H1 (cell line): Measurements from ENCODE around the gene ATP2B1. TPM values are rescaled to one million over a fixed set of nuclear protein-coding genes. Genes with fewer than 3 reads are reported as not detected.
"Not testable (repeated sequence)": the region's sequence is repeated elsewhere in the genome, so short reads cannot be mapped to it uniquely, and the experiment has no call there.

Experiments
- CTCF ChIA-PET: fragments of 300-600 bp; sonication (Branson Sonifier 250); formaldehyde crosslinking; loops from one replicate; lab custom pipeline; 2021; ENCODE audit not compliant: partially characterized antibody; lab: Charles Lee
- POLR2A ChIA-PET: fragments of 300-600 bp; sonication (Branson Sonifier 250); formaldehyde crosslinking; loops from one replicate; lab custom pipeline; 2021; ENCODE audit warnings: inconsistent platforms; ENCODE audit not compliant: partially characterized antibody; lab: Charles Lee
- DNase-seq, 2 experiments: peaks; one replicate each; pipeline versions ENCODE4 v3.0.0 to v3.0.0-alpha.2; 2010 to 2022; ENCODE audit warnings: low spot score in 2 of 2, low read depth in 1 of 2, mixed read lengths in 1 of 2
- FAIRE-seq: peaks from 2 replicates; lab custom pipeline; 2011; peaks lifted over from hg19 to GRCh38; lab: Jason Lieb, UNC
- H2AFZ ChIP-seq: 2 replicates; pipeline ENCODE4 v1.8.1; 2012; ENCODE audit warnings: low read length, inconsistent platforms
- H2AK5ac ChIP-seq: 2 replicates; pipeline ENCODE4 v1.6.1; 2013; ENCODE audit warnings: low read depth, low read length
- H2BK120ac ChIP-seq: replicated peaks from 2 replicates; pipeline ENCODE3; 2013; ENCODE audit warnings: low read depth, low read length, inconsistent platforms
- H2BK12ac ChIP-seq: 2 replicates; pipeline ENCODE4 v1.6.1; 2013; ENCODE audit warnings: low read depth, low read length
- H2BK15ac ChIP-seq: 2 replicates; pipeline ENCODE4 v1.6.1; 2013; ENCODE audit warnings: low read length
- H2BK20ac ChIP-seq: 2 replicates; pipeline ENCODE4 v1.6.1; 2013; ENCODE audit warnings: low read length
- H2BK5ac ChIP-seq: 2 replicates; pipeline ENCODE4 v1.6.1; 2013; ENCODE audit warnings: low read depth, low read length
- H3K14ac ChIP-seq: 2 replicates; pipeline ENCODE4 v1.6.1; 2013; ENCODE audit warnings: inconsistent platforms; ENCODE audit not compliant: insufficient read length
- H3K18ac ChIP-seq: 2 replicates; pipeline ENCODE4 v1.6.1; 2013; ENCODE audit warnings: low read length; ENCODE audit errors: extremely low read depth
- H3K23ac ChIP-seq: 2 replicates; pipeline ENCODE4 v1.6.1; 2013; ENCODE audit warnings: inconsistent platforms; ENCODE audit not compliant: insufficient read length
- H3K23me2 ChIP-seq: 2 replicates; pipeline ENCODE4 v1.6.1; 2013; ENCODE audit warnings: low read depth, low read length
- H3K27ac ChIP-seq: 2 replicates; pipeline ENCODE4 v1.6.1; 2011; ENCODE audit warnings: low read depth, low read length, inconsistent platforms
- H3K27me3 ChIP-seq, 4 experiments: replicated peaks in 1 of 4; 1 replicate in 1 of 4; 2 replicates in 3 of 4; pipeline versions ENCODE4 v1.6.1 to v1.8.1; 2011 to 2013; ENCODE audit warnings: low read length in 3 of 4, mild to moderate bottlenecking in 3 of 4, inconsistent platforms in 2 of 4, mixed read lengths in 2 of 4, moderate library complexity in 1 of 4; ENCODE audit not compliant: control insufficient read depth in 3 of 4, insufficient read depth in 3 of 4; ENCODE audit errors: extremely low read depth in 1 of 4
- H3K36me3 ChIP-seq, 4 experiments: 2 replicates each; pipeline versions ENCODE4 v1.6.1 to v1.8.1; 2011 to 2013; ENCODE audit warnings: mild to moderate bottlenecking in 4 of 4, low read length in 3 of 4, moderate library complexity in 2 of 4, control low read depth in 1 of 4, inconsistent platforms in 1 of 4; ENCODE audit not compliant: insufficient read depth in 4 of 4, control insufficient read depth in 2 of 4
- H3K4ac ChIP-seq: replicated peaks from 2 replicates; pipeline ENCODE3; 2013; ENCODE audit warnings: low read length, low read depth, mixed read lengths, inconsistent platforms; ENCODE audit not compliant: insufficient read length
- H3K4me1 ChIP-seq, 4 experiments: replicated peaks in 1 of 4; 1 replicate in 1 of 4; 2 replicates in 3 of 4; pipeline versions ENCODE4 v1.6.1 to v1.8.1; 2011 to 2013; ENCODE audit warnings: low read length in 3 of 4, inconsistent platforms in 2 of 4, mixed read lengths in 1 of 4; ENCODE audit not compliant: insufficient read depth in 4 of 4, control insufficient read depth in 3 of 4
- H3K4me2 ChIP-seq, 2 experiments: 2 replicates each; pipeline versions ENCODE4 v1.6.1 to v1.8.1; 2011 to 2013; ENCODE audit warnings: low read depth in 2 of 2, low read length in 2 of 2, control low read depth in 1 of 2, inconsistent platforms in 1 of 2, mild to moderate bottlenecking in 1 of 2; ENCODE audit not compliant: insufficient read depth in 1 of 2
- H3K4me3 ChIP-seq, 4 experiments: fragments of 200-600, 300-600 bp in 1 of 4; sonication (generic), shearing (Covaris generic), sonication (Bioruptor Twin) in 1 of 4; 2 replicates each; pipeline versions ENCODE4 v1.5.1 to v1.8.1; 2011 to 2016; ENCODE audit warnings: low read length in 4 of 4, low read depth in 3 of 4, control low read depth in 2 of 4, inconsistent platforms in 2 of 4, mild to moderate bottlenecking in 2 of 4, mixed read lengths in 1 of 4, moderate library complexity in 1 of 4; ENCODE audit not compliant: insufficient read depth in 2 of 4; ENCODE audit errors: extremely low read depth in 1 of 4
- H3K56ac ChIP-seq: replicated peaks from 2 replicates; pipeline ENCODE3; 2013; ENCODE audit warnings: low read depth, mild to moderate bottlenecking, mixed read lengths, low read length, inconsistent platforms; ENCODE audit not compliant: insufficient read length
- H3K79me1 ChIP-seq: 2 replicates; pipeline ENCODE4 v1.6.1; 2013; ENCODE audit warnings: low read depth, low read length, control low read depth
- H3K79me2 ChIP-seq, 2 experiments: 2 replicates each; pipeline versions ENCODE4 v1.6.1 to v1.8.1; 2012 to 2013; ENCODE audit warnings: low read length in 2 of 2, mild to moderate bottlenecking in 2 of 2, inconsistent platforms in 1 of 2; ENCODE audit not compliant: insufficient read depth in 2 of 2, control insufficient read depth in 1 of 2
- H3K9ac ChIP-seq, 4 experiments: replicated peaks in 1 of 4; 1 replicate in 1 of 4; 2 replicates in 3 of 4; pipeline versions ENCODE4 v1.6.1 to v1.8.1; 2011 to 2013; ENCODE audit warnings: low read depth in 3 of 4, low read length in 3 of 4, control low read depth in 2 of 4, mild to moderate bottlenecking in 2 of 4, moderate library complexity in 2 of 4, inconsistent platforms in 1 of 4; ENCODE audit errors: extremely low read depth in 1 of 4
- H3K9me3 ChIP-seq, 2 experiments: 2 replicates each; pipeline versions ENCODE4 v1.6.1 to v1.8.1; 2012 to 2013; ENCODE audit warnings: mild to moderate bottlenecking in 2 of 2, moderate library complexity in 2 of 2, control low read depth in 1 of 2, inconsistent platforms in 1 of 2, low read depth in 1 of 2, low read length in 1 of 2, mixed read lengths in 1 of 2; ENCODE audit not compliant: insufficient read depth in 2 of 2
- H4K20me1 ChIP-seq, 2 experiments: replicated peaks in 1 of 2; 2 replicates each; pipeline versions ENCODE3 to v1.8.1; 2011 to 2013; ENCODE audit warnings: inconsistent platforms in 2 of 2, low read length in 2 of 2, mild to moderate bottlenecking in 1 of 2; ENCODE audit not compliant: insufficient read depth in 2 of 2, control insufficient read depth in 1 of 2
- H4K5ac ChIP-seq: 2 replicates; pipeline ENCODE4 v1.6.1; 2013; ENCODE audit warnings: low read length, low read depth, mixed read lengths, inconsistent platforms; ENCODE audit not compliant: insufficient read length
- H4K8ac ChIP-seq: 2 replicates; pipeline ENCODE4 v1.8.0; 2013; ENCODE audit warnings: mild to moderate bottlenecking, moderate library complexity, low read length, inconsistent platforms; ENCODE audit not compliant: insufficient read depth; ENCODE audit errors: extremely low read depth
- H4K91ac ChIP-seq: replicated peaks from 2 replicates; pipeline ENCODE3; 2013; ENCODE audit warnings: low read length, mixed read lengths, inconsistent platforms; ENCODE audit not compliant: insufficient read length
- WGBS, 2 experiments: shearing (Covaris generic) in 1 of 2; methylation state at CpG; one replicate each; pipeline versions ENCODE4 v1.1.6 to v1.1.7; 2013 to 2015; ENCODE audit warnings: low lambda C conversion rate in 2 of 2, mixed read lengths in 2 of 2, inconsistent platforms in 1 of 2, low coverage in 1 of 2, missing lambda C conversion rate in 1 of 2; ENCODE audit not compliant: insufficient replicate concordance in 2 of 2, insufficient coverage in 1 of 2, insufficient read length in 1 of 2; ENCODE audit errors: extremely low coverage in 1 of 2, missing lambda C conversion rate in 1 of 2; 5-methylcytosine and 5-hydroxymethylcytosine counted together
- polyA plus RNA-seq, 7 experiments: library from polyadenylated mRNA; depleted of rRNA in 3 of 7; stranded (reverse) in 5 of 7; unstranded in 2 of 7; fragments of >200 nt in 5 of 7; fragments of 200-250 nt in 2 of 7; gene quantifications; 1 replicate in 5 of 7; 2 replicates in 1 of 7; 4 replicates in 1 of 7; pipeline versions ENCODE4 v1.2.1 to v1.2.3, GENCODE V29; 2011 to 2013; ENCODE audit warnings: missing spikeins in 2 of 7, mixed read lengths in 2 of 7
- total RNA-seq: library from RNA; stranded (reverse); fragmentation: NEBNext Ultra II Directional; extraction: Animal tissue kit (Norgen Biotek cat#: 25700); gene quantifications from 2 replicates; pipeline ENCODE4 v1.2.1, GENCODE V29; 2021

ATP2B1 gene
- total and polyA plus RNA-seq, 2 of the 8 experiments (the other 6 are each of a cell fraction or from before 2014, with no cell fraction given) = 4.3 to 32.0 TPM

- H3K36me3 ChIP-seq, H3K4me3 ChIP-seq, DNase-seq, H3K27ac ChIP-seq, H3K23me2 ChIP-seq, H2AK5ac ChIP-seq, H3K56ac ChIP-seq, H3K4me2 ChIP-seq, H3K4ac ChIP-seq, H3K14ac ChIP-seq, H4K8ac ChIP-seq, H3K4me1 ChIP-seq, H4K20me1 ChIP-seq, H4K5ac ChIP-seq, H2BK15ac ChIP-seq, H3K23ac ChIP-seq, H4K91ac ChIP-seq, H3K9me3 ChIP-seq, H3K79me1 ChIP-seq, H2AFZ ChIP-seq, H3K9ac ChIP-seq, FAIRE-seq, H3K18ac ChIP-seq, POLR2A ChIA-PET, H2BK120ac ChIP-seq, H2BK5ac ChIP-seq, H2BK12ac ChIP-seq, H2BK20ac ChIP-seq, H3K27me3 ChIP-seq: not testable (repeated sequence)
- H3K79me2 ChIP-seq = peaks cover 4 to 84% of the 10 kb centered on the region in 2 experiments; a peak in 2 of 4 replicates
- CTCF ChIA-PET = interaction anchor here (0.6 to 1.5 kb wide), 4 partner anchors 8 to 291 kb away, joined by 3 read pairs; no protein-coding TSS in a partner anchor
- WGBS, 2 experiments = 95% methylated on average over 10 of the region's 10 CpGs; no CpG with 5 or more reads in 1 of the 2 experiments
These were observed 10.9 kb downstream of the ATP2B1 start for GRCh38 chr12:89697728-89698127.
